A549 (cell line): ENCODE data around the gene CEP112. TPM values are rescaled to one million over a fixed set of nuclear protein-coding genes. Genes with fewer than 3 reads are reported as not detected.
A peak's percentile ranks its signal among the peaks of the same experiment; 100 is the strongest.

Experiments used
- ATAC-seq, 2 experiments: fragments of 200-7000 bp in 1 of 2; fragments of >200 bp in 1 of 2; cut with Nextera tagmentation in 1 of 2; cut with Tn5 transposase in 1 of 2; 3 replicates each; pipeline versions ENCODE4 v1.8.0 to v1.9.1; 2018 to 2020; ENCODE audit warnings: mild to moderate bottlenecking in 1 of 2, moderate library complexity in 1 of 2
- CTCF ChIA-PET: fragments of 300-600 bp; sonication (Branson Sonifier 250); formaldehyde crosslinking; extraction: SDS; loops from one replicate; lab custom pipeline; 2021; ENCODE audit warnings: antibody characterized with exemption, inconsistent platforms; lab: Yijun Ruan, JAX
- POLR2A ChIA-PET: fragments of 350-600 bp; formaldehyde crosslinking; extraction: SDS; loops from one replicate; lab custom pipeline; 2021; ENCODE audit warnings: antibody characterized with exemption, inconsistent platforms; lab: Yijun Ruan, JAX
- DNase-seq, 2 experiments: peaks; one replicate each; pipeline versions ENCODE4 v3.0.0 to v3.0.0-alpha.2; 2011 to 2016; ENCODE audit warnings: low read depth in 1 of 2, low spot score in 1 of 2
- FAIRE-seq: peaks from 2 replicates; lab custom pipeline; 2011; peaks lifted over from hg19 to GRCh38; lab: Jason Lieb, UNC
- H3K27ac ChIP-seq, 2 experiments: fragments of >200 bp; sonication (Bioruptor Twin); formaldehyde crosslinking; 3 replicates each; pipeline ENCODE4 v1.5.1; 2016 to 2017
- H3K4me1 ChIP-seq: fragments of >200 bp; sonication (Bioruptor Twin); formaldehyde crosslinking; 3 replicates; pipeline ENCODE4 v1.6.1; 2016
- H3K4me2 ChIP-seq: fragments of >200 bp; sonication (Bioruptor Twin); formaldehyde crosslinking; 3 replicates; pipeline ENCODE4 v1.6.1; 2016
- H3K4me3 ChIP-seq: fragments of >200 bp; sonication (Bioruptor Twin); formaldehyde crosslinking; 3 replicates; pipeline ENCODE4 v1.5.1; 2016
- H3K9me3 ChIP-seq: fragments of >200 bp; sonication (Bioruptor Twin); formaldehyde crosslinking; 3 replicates; pipeline ENCODE4 v1.6.1; 2016
- BHLHE40 ChIP-seq: IDR thresholded peaks from 2 replicates; pipeline ENCODE4 v1.6.1; 2012; ENCODE audit warnings: low read depth, low read length, inconsistent platforms
- CBX8 ChIP-seq: fragments of 200-600 bp; sonication (generic); IDR thresholded peaks from 2 replicates; pipeline ENCODE4 v1.6.1; 2016
- CEBPB ChIP-seq, 2 experiments: fragments of >200 bp in 1 of 2; sonication (Bioruptor Twin) in 1 of 2; formaldehyde crosslinking in 1 of 2; IDR thresholded peaks; 2 replicates each; pipeline ENCODE4 v1.6.1; 2012 to 2016
- CHD2 ChIP-seq: fragments of 150-350 bp; IDR thresholded peaks from 2 replicates; pipeline ENCODE4 v1.6.1; 2014; ENCODE audit warnings: low read length; ENCODE audit not compliant: partially characterized antibody
- EHF ChIP-seq: fragments of 250-450 bp; sonication (Bioruptor Pico); IDR thresholded peaks from 2 replicates; pipeline ENCODE4 v1.5.0; 2020; ENCODE audit warnings: mild to moderate bottlenecking
- ESRRA ChIP-seq: fragments of 150-350 bp; IDR thresholded peaks from 2 replicates; pipeline ENCODE4 v1.6.1; 2014; ENCODE audit warnings: mild to moderate bottlenecking, low read length, borderline replicate concordance
- GATA3 ChIP-seq: IDR thresholded peaks from 2 replicates; pipeline ENCODE4 v1.6.1; 2012; ENCODE audit warnings: borderline replicate concordance
- HDAC2 ChIP-seq: fragments of 200-600 bp; sonication (generic); IDR thresholded peaks from 2 replicates; pipeline ENCODE4 v1.6.1; 2016
- HOXA7 ChIP-seq: fragments of 250-450 bp; sonication (Bioruptor Pico); IDR thresholded peaks from 2 replicates; pipeline ENCODE4 v1.5.0; 2020; ENCODE audit warnings: mild to moderate bottlenecking, moderate library complexity
- HOXB13 ChIP-seq: fragments of 250-450 bp; sonication (Bioruptor Pico); IDR thresholded peaks from 2 replicates; pipeline ENCODE4 v1.5.0; 2020; ENCODE audit warnings: low read depth, mild to moderate bottlenecking, moderate library complexity
- JUNB ChIP-seq: fragments of >200 bp; sonication (Bioruptor Twin); formaldehyde crosslinking; IDR thresholded peaks from 2 replicates; pipeline ENCODE4 v1.6.1; 2016
- KDM5A ChIP-seq: fragments of 200-600 bp; sonication (generic); IDR thresholded peaks from 2 replicates; pipeline ENCODE4 v1.6.1; 2016; ENCODE audit warnings: antibody characterized with exemption, mild to moderate bottlenecking
- MAFK ChIP-seq: fragments of 450-650 bp; IDR thresholded peaks from 2 replicates; pipeline ENCODE4 v1.6.1; 2014; ENCODE audit not compliant: partially characterized antibody
- MYC ChIP-seq: IDR thresholded peaks from 2 replicates; pipeline ENCODE4 v1.6.1; 2012; ENCODE audit warnings: mild to moderate bottlenecking, inconsistent platforms, low read length, improper control_type of control experiment, borderline replicate concordance
- POLR2A ChIP-seq: IDR thresholded peaks from 2 replicates; pipeline ENCODE4 v1.6.1; 2012; ENCODE audit warnings: mild to moderate bottlenecking, low read length
- POLR2AphosphoS2 ChIP-seq: conservative IDR thresholded peaks from 2 replicates; pipeline ENCODE4 v1.6.1; 2012; ENCODE audit warnings: low read length, improper control_type of control experiment, inconsistent platforms
- RARB ChIP-seq: fragments of 250-450 bp; sonication (Bioruptor Pico); IDR thresholded peaks from 2 replicates; pipeline ENCODE4 v1.8.0; 2021; ENCODE audit warnings: mild to moderate bottlenecking, moderate library complexity
- RFX5 ChIP-seq: fragments of 450-650 bp; IDR thresholded peaks from 2 replicates; pipeline ENCODE4 v1.7.1; 2014; ENCODE audit warnings: antibody characterized with exemption, mild to moderate bottlenecking, moderate library complexity
- TFCP2L1 ChIP-seq: fragments of 250-450 bp; sonication (Bioruptor Pico); IDR thresholded peaks from 2 replicates; pipeline ENCODE4 v1.5.0; 2021; ENCODE audit warnings: mild to moderate bottlenecking
- TP53 ChIP-seq: fragments of 250-450 bp; sonication (Bioruptor Pico); IDR thresholded peaks from 2 replicates; pipeline ENCODE4 v1.5.0; 2021; ENCODE audit warnings: mild to moderate bottlenecking, moderate library complexity
- ZC3H11A ChIP-seq: fragments of 450-650 bp; IDR thresholded peaks from 2 replicates; pipeline ENCODE4 v1.6.1; 2014; ENCODE audit warnings: antibody characterized with exemption, mild to moderate bottlenecking
- WGBS: methylation state at CpG from one replicate; pipeline ENCODE4 v1.1.6; 2017; ENCODE audit errors: missing lambda C conversion rate; 5-methylcytosine and 5-hydroxymethylcytosine counted together
- polyA plus RNA-seq, 4 experiments: library from polyadenylated mRNA; depleted of rRNA in 3 of 4; stranded (reverse); fragments of >200 nt; fragmentation: RNase III in 1 of 4; extraction: RNeasy Plus Mini Kit Qiagen cat#74134 plus additional on column Dnase treatment in 1 of 4; gene quantifications; 2 replicates in 3 of 4; 3 replicates in 1 of 4; pipeline ENCODE4 v1.2.3, GENCODE V29; 2011 to 2017
- TF ChIP-seq, protein P1 (sequence below): IDR thresholded peaks from 2 replicates; pipeline ENCODE4 v1.6.1; 2012
- TF ChIP-seq, protein P2 (sequence below): fragments of 450-650 bp; IDR thresholded peaks from 2 replicates; pipeline ENCODE4 v1.6.1; 2014; ENCODE audit warnings: antibody characterized with exemption
- TF ChIP-seq, protein P3 (sequence below): fragments of 150-350 bp; IDR thresholded peaks from 2 replicates; pipeline ENCODE4 v1.6.1; 2014; ENCODE audit warnings: low read depth, mild to moderate bottlenecking, low read length
- TF ChIP-seq, protein P4 (sequence below): IDR thresholded peaks from 2 replicates; pipeline ENCODE4 v1.6.1; 2012; ENCODE audit warnings: low read depth, borderline replicate concordance

The CEP112 gene
- polyA plus RNA-seq, 2 of the 4 experiments (the other 2 are of a cell fraction), result 9.6 to 15.2 TPM

DNA sequence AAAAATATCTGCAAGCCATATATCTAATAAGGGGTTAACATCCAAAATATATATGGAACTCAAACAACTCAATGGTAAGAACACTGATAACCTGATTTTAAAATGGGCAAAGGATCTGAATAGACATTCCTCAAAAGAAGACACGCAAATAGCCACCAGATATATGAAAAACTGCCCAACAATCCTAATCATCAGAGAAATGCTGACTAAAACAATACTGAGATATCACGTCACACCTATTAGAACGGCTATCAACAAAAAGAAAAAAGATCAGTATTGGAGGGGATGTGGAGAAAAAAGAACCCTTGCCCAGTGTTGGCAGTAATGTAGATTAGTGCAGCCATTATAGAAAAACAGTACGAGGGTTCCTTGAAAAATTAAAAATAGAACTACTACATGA is 97.2 kb downstream of the CEP112 start:
- peak; percentile 28 for FAIRE-seq
- 93% methylated on average over 4 of the region's 4 CpGs for WGBS
- Histone ChIP-seq H3K9me3 (no peaks in the 10 kb centered on the region; the same call in 2 of the 3 replicates), H3K4me2 (no peak overlapping the region), H3K27ac (no peak overlapping the region), H3K4me3 (no peak overlapping the region), H3K4me1 (no peaks in the 10 kb centered on the region)
- TF ChIP-seq HOXB13 (CRISPR knock-in tag), result no peak
- peak; percentile 64 for TF ChIP-seq MAFK
- no peak for DNase-seq
- ChIA-PET POLR2A (no interaction called here), CTCF (no interaction called here)
- ATAC-seq, result no peak

DNA sequence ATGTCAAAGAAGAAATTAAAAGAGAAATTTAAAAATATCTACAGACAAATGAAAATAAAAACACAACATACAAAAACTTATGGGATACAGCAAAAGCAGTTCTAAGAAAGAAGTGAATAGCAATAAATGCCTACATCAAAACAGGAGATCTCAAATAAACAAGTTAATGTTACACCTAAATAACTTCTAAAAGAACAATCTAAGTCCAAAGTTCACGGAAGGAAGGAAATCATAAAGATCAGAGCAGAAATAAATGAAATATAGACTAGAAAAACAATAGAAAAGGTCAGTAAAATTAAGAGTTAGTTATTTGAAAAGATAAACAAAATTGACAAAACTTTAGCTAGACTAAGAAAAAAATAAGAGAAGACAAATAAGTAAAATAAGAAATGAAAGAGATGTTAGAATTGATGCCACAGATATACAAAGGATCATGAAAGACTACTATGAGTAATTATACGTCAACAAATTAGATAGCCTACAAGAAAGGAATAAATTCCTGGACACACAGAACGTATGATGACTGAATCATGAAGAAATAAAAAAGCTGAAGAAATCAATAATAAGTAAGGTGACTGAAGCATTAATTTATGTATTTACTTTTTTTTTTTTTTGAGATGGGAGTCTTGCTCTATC is 100.4 kb downstream of the CEP112 start:
- peaks cover 3% of the 10 kb centered on the region; the same call in 1 of the 3 replicates for H3K9me3 ChIP-seq
- H3K27ac ChIP-seq, result no peak overlapping the region
- 78% methylated on average over 3 of the region's 3 CpGs for WGBS
- CTCF ChIA-PET, result interaction anchor here (0.7 to 1.1 kb wide), 2 partner anchors 11 to 162 kb away, joined by 3 read pairs; no protein-coding TSS in a partner anchor
- DNase-seq, result no peak
- H3K4me1 ChIP-seq, result no peaks in the 10 kb centered on the region
- TF ChIP-seq ZC3H11A, result no peak
- no peak for TF ChIP-seq HOXA7 (CRISPR knock-in tag)
- TF ChIP-seq RFX5, result no peak
- no peak for TF ChIP-seq MYC
- no peak for TF ChIP-seq CHD2
- no peak for TF ChIP-seq ESRRA
- TF ChIP-seq, protein P1, sequence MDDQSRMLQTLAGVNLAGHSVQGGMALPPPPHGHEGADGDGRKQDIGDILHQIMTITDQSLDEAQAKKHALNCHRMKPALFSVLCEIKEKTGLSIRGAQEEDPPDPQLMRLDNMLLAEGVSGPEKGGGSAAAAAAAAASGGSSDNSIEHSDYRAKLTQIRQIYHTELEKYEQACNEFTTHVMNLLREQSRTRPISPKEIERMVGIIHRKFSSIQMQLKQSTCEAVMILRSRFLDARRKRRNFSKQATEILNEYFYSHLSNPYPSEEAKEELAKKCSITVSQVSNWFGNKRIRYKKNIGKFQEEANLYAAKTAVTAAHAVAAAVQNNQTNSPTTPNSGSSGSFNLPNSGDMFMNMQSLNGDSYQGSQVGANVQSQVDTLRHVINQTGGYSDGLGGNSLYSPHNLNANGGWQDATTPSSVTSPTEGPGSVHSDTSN, result no peak
- TF ChIP-seq EHF (CRISPR knock-in tag), result no peak
- no peak for TF ChIP-seq KDM5A
- TF ChIP-seq, protein P2, sequence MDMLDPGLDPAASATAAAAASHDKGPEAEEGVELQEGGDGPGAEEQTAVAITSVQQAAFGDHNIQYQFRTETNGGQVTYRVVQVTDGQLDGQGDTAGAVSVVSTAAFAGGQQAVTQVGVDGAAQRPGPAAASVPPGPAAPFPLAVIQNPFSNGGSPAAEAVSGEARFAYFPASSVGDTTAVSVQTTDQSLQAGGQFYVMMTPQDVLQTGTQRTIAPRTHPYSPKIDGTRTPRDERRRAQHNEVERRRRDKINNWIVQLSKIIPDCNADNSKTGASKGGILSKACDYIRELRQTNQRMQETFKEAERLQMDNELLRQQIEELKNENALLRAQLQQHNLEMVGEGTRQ, result no peak
- no peak for TF ChIP-seq POLR2A
- no peak for TF ChIP-seq CEBPB (IDR thresholded peaks at IDR 0.05)
- no peak for TF ChIP-seq JUNB
- no peak for TF ChIP-seq CBX8
- no peak for TF ChIP-seq POLR2AphosphoS2
- TF ChIP-seq GATA3, result no peak
- TF ChIP-seq, all 56 proteins: peak for 0
- FAIRE-seq (no peak), ATAC-seq (no peak)
- no peak overlapping the region for H3K4me3 ChIP-seq
- POLR2A ChIA-PET, result no interaction called here
- no peak overlapping the region for H3K4me2 ChIP-seq

DNA sequence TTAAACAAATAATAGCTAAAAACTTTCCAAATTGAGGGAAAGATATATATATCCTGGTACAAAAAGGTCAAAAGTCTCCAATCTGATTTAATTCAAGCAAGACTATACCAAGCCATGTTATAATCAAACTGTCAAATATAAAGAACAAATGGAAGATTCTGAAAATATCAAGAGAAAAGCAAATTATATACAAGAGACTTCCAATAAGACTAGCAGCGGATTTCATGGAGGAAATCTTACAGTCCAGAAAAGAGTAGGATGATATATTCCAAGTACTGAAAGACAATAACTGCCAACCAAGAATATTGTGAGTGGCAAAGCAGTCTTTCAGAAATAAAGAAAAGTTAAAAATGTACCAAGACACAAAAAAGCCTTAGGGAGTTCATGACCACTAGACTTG is 102.2 kb downstream of the CEP112 start:
- TF ChIP-seq HOXA7 (CRISPR knock-in tag), result no peak
- TF ChIP-seq, protein P3, sequence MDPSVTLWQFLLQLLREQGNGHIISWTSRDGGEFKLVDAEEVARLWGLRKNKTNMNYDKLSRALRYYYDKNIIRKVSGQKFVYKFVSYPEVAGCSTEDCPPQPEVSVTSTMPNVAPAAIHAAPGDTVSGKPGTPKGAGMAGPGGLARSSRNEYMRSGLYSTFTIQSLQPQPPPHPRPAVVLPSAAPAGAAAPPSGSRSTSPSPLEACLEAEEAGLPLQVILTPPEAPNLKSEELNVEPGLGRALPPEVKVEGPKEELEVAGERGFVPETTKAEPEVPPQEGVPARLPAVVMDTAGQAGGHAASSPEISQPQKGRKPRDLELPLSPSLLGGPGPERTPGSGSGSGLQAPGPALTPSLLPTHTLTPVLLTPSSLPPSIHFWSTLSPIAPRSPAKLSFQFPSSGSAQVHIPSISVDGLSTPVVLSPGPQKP, result no peak
- TF ChIP-seq POLR2AphosphoS2, result no peak
- no peak for TF ChIP-seq GATA3
- no peak for TF ChIP-seq HDAC2
- TF ChIP-seq, protein P4, sequence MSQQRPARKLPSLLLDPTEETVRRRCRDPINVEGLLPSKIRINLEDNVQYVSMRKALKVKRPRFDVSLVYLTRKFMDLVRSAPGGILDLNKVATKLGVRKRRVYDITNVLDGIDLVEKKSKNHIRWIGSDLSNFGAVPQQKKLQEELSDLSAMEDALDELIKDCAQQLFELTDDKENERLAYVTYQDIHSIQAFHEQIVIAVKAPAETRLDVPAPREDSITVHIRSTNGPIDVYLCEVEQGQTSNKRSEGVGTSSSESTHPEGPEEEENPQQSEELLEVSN, result no peak
- no peak for TF ChIP-seq TFCP2L1 (CRISPR knock-in tag)
- no peak for TF ChIP-seq TP53 (CRISPR knock-in tag)
- TF ChIP-seq RARB (CRISPR knock-in tag), result no peak
- TF ChIP-seq ESRRA, result no peak
- TF ChIP-seq BHLHE40, result no peak
- H3K9me3 ChIP-seq, result peaks cover 3% of the 10 kb centered on the region; the same call in 1 of the 3 replicates
- H3K4me2 ChIP-seq, result no peak overlapping the region
- CTCF ChIA-PET, result interaction anchor here (0.6 kb wide), 1 partner anchor 65 kb away, joined by 3 read pairs; no protein-coding TSS in a partner anchor
- no peak overlapping the region for H3K4me3 ChIP-seq
- POLR2A ChIA-PET, result no interaction called here
- H3K27ac ChIP-seq, result no peak overlapping the region
- no peaks in the 10 kb centered on the region for H3K4me1 ChIP-seq
- 94% methylated on average over 1 of the region's 1 CpG for WGBS
- ATAC-seq (no peak), FAIRE-seq (peak; percentile 46), DNase-seq (no peak)
